Caco-2 (cell line): Measurements from ENCODE around the gene STK25. TPM values are rescaled to one million over a fixed set of nuclear protein-coding genes. Genes with fewer than 3 reads are reported as not detected.

ENCODE experiments used
- BruUV-seq: library from RNA; stranded (reverse); fragments of 400-500 nt; replicated peaks from 2 replicates; lab custom pipeline; 2021; lab: Mats Ljungman, UMichigan
- CTCF ChIA-PET: fragments of 300-600 bp; sonication (Branson Sonifier 250); formaldehyde crosslinking; loops from one replicate; lab custom pipeline; 2022; ENCODE audit warnings: antibody characterized with exemption; lab: Charles Lee
- POLR2A ChIA-PET: fragments of 300-600 bp; sonication (Branson Sonifier 250); formaldehyde crosslinking; loops from one replicate; lab custom pipeline; 2022; ENCODE audit warnings: antibody characterized with exemption; lab: Charles Lee
- DNase-seq, 2 experiments: peaks; one replicate each; pipeline versions ENCODE4 v3.0.0 to v3.0.0-alpha.2; 2020 to 2022
- H3K27me3 ChIP-seq: replicated peaks from 2 replicates; pipeline ENCODE4 v1.6.0; 2011; ENCODE audit warnings: low read length; ENCODE audit not compliant: control insufficient read depth, insufficient read depth
- H3K36me3 ChIP-seq: 2 replicates; pipeline ENCODE4 v1.5.1; 2011; ENCODE audit warnings: low read length; ENCODE audit not compliant: control insufficient read depth, insufficient read depth
- H3K4me1 ChIP-seq: fragments of 250-450 bp; sonication (Bioruptor Pico); 2 replicates; pipeline ENCODE4 v1.5.1; 2020; ENCODE audit warnings: mild to moderate bottlenecking
- H3K4me3 ChIP-seq: 2 replicates; pipeline ENCODE4 v1.5.1; 2011; ENCODE audit warnings: low read depth, mild to moderate bottlenecking, control low read depth, low read length
- H3K9me3 ChIP-seq: fragments of 250-450 bp; sonication (Bioruptor Pico); 2 replicates; pipeline ENCODE4 v1.5.1; 2020; ENCODE audit warnings: mild to moderate bottlenecking, moderate library complexity
- H3K27ac Mint-ChIP-seq: one replicate; pipeline ENCODE4 v1.8.0; 2022; ENCODE audit warnings: mixed read lengths; ENCODE audit not compliant: unreplicated experiment
- H3K27me3 Mint-ChIP-seq: one replicate; pipeline ENCODE4 v1.8.0; 2022; ENCODE audit warnings: mixed read lengths; ENCODE audit not compliant: insufficient read depth, unreplicated experiment
- H3K36me3 Mint-ChIP-seq: one replicate; pipeline ENCODE4 v1.8.0; 2022; ENCODE audit warnings: mild to moderate bottlenecking, mixed read lengths; ENCODE audit not compliant: insufficient read depth, unreplicated experiment
- H3K4me1 Mint-ChIP-seq: one replicate; pipeline ENCODE4 v1.8.0; 2022; ENCODE audit warnings: low read depth, mixed read lengths; ENCODE audit not compliant: unreplicated experiment
- H3K4me3 Mint-ChIP-seq: one replicate; pipeline ENCODE4 v1.8.0; 2022; ENCODE audit warnings: mild to moderate bottlenecking, moderate library complexity, mixed read lengths; ENCODE audit not compliant: unreplicated experiment
- H3K9me3 Mint-ChIP-seq: one replicate; pipeline ENCODE4 v1.8.0; 2022; ENCODE audit warnings: mixed read lengths; ENCODE audit not compliant: unreplicated experiment
- intact Hi-C: fragments of 100-400 bp; cut with micrococcal nuclease; formaldehyde crosslinking; loops from one replicate; pipeline ENCODE4 v1.10.0; 2022; ENCODE audit not compliant: unreplicated experiment
- total RNA-seq: library from RNA; stranded (reverse); gene quantifications from 2 replicates; pipeline ENCODE4 v1.2.3, GENCODE V29; 2022
- TF ChIP-seq, protein P1 (sequence below), 2 experiments: fragments of 200-600 bp in 1 of 2; IDR thresholded peaks; 1 replicate in 1 of 2; 2 replicates in 1 of 2; pipeline versions ENCODE4 v1.5.1 to v1.8.0; 2011 to 2022; ENCODE audit warnings: antibody characterized with exemption in 1 of 2, control low read depth in 1 of 2, inconsistent platforms in 1 of 2, low read depth in 1 of 2, low read length in 1 of 2, mild to moderate bottlenecking in 1 of 2, moderate library complexity in 1 of 2; ENCODE audit not compliant: insufficient read depth in 1 of 2, severe bottlenecking in 1 of 2, unreplicated experiment in 1 of 2

STK25 gene
- total RNA-seq, 1 experiment from 2014 or later = 92.6 TPM

DNA sequence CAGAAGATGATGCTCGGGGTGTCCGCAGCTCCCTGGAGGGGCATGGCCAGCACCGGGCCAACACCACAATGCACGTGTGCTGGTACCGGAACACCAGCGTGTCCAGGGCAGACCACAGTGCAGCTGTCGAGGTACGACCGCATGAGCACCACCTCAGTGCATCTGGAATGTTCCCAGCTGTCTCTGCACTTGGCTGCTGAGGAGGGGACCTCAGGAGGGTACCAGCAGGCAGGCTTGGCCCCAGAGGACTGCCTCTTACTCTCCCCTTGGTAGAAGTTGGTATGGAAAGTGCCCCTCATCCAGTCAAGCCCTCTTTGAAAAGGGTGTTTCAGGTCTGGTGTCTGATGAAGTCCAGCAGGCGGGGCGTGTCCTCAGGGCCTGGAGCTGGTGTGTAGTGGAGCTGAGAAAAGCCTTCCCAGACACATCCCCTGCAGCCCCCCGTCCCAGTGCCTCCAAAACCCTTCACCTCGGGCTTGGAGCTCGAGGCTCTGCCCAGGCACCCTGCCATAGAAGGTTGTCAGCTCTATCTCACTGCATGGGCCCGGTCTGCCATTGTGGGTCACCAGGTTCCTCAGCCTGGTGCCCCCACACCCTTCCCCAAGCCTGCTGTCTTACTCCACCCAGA lies 16.7 kb downstream of the STK25 start:
- H3K9me3 Mint-ChIP-seq = no peaks in the 10 kb centered on the region
- peaks cover 42% of the 10 kb centered on the region for H3K36me3 Mint-ChIP-seq
- no peaks in the 10 kb centered on the region for H3K27me3 ChIP-seq
- POLR2A ChIA-PET = no interaction called here
- H3K4me3 ChIP-seq = no peak overlapping the region
- H3K4me1 ChIP-seq = no peaks in the 10 kb centered on the region
- no peak overlapping the region for H3K4me3 Mint-ChIP-seq
- TF ChIP-seq, protein P1, sequence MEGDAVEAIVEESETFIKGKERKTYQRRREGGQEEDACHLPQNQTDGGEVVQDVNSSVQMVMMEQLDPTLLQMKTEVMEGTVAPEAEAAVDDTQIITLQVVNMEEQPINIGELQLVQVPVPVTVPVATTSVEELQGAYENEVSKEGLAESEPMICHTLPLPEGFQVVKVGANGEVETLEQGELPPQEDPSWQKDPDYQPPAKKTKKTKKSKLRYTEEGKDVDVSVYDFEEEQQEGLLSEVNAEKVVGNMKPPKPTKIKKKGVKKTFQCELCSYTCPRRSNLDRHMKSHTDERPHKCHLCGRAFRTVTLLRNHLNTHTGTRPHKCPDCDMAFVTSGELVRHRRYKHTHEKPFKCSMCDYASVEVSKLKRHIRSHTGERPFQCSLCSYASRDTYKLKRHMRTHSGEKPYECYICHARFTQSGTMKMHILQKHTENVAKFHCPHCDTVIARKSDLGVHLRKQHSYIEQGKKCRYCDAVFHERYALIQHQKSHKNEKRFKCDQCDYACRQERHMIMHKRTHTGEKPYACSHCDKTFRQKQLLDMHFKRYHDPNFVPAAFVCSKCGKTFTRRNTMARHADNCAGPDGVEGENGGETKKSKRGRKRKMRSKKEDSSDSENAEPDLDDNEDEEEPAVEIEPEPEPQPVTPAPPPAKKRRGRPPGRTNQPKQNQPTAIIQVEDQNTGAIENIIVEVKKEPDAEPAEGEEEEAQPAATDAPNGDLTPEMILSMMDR (IDR thresholded peaks at IDR 0.05; ENCODE audit: insufficient read depth in 1 of 2, low read depth in 1 of 2, low read length in 1 of 2, severe bottlenecking in 1 of 2, unreplicated experiment in 1 of 2) = no peak
- BruUV-seq = no TSS peak
- DNase-seq = no peak
- intact Hi-C loops = no loop called here
- H3K4me1 Mint-ChIP-seq = no peaks in the 10 kb centered on the region
- no peaks in the 10 kb centered on the region; the same call in 1 of the 2 replicates for H3K36me3 ChIP-seq
- CTCF ChIA-PET = no interaction called here
- no peak overlapping the region for H3K27ac Mint-ChIP-seq
- no peaks in the 10 kb centered on the region for H3K27me3 Mint-ChIP-seq
- no peaks in the 10 kb centered on the region for H3K9me3 ChIP-seq

GRCh38 chr2:241490825-241491506 lies 17.4 kb downstream of the STK25 start:
- DNase-seq = no peak
- POLR2A ChIA-PET = no interaction called here
- Mint-ChIP-seq H3K36me3 (peaks cover 39% of the 10 kb centered on the region), H3K4me1 (no peaks in the 10 kb centered on the region), H3K9me3 (no peaks in the 10 kb centered on the region), H3K27ac (no peak overlapping the region), H3K4me3 (no peak overlapping the region), H3K27me3 (no peaks in the 10 kb centered on the region)
- no peaks in the 10 kb centered on the region for H3K27me3 ChIP-seq
- no TSS peak for BruUV-seq
- no peak overlapping the region for H3K4me3 ChIP-seq
- TF ChIP-seq, protein P1 (IDR thresholded peaks at IDR 0.05; ENCODE audit: insufficient read depth in 1 of 2, low read depth in 1 of 2, low read length in 1 of 2, severe bottlenecking in 1 of 2, unreplicated experiment in 1 of 2) = no peak
- CTCF ChIA-PET = no interaction called here
- intact Hi-C loops = no loop called here
- no peaks in the 10 kb centered on the region for H3K4me1 ChIP-seq
- H3K36me3 ChIP-seq = no peaks in the 10 kb centered on the region; the same call in 1 of the 2 replicates
- H3K9me3 ChIP-seq = no peaks in the 10 kb centered on the region

DNA sequence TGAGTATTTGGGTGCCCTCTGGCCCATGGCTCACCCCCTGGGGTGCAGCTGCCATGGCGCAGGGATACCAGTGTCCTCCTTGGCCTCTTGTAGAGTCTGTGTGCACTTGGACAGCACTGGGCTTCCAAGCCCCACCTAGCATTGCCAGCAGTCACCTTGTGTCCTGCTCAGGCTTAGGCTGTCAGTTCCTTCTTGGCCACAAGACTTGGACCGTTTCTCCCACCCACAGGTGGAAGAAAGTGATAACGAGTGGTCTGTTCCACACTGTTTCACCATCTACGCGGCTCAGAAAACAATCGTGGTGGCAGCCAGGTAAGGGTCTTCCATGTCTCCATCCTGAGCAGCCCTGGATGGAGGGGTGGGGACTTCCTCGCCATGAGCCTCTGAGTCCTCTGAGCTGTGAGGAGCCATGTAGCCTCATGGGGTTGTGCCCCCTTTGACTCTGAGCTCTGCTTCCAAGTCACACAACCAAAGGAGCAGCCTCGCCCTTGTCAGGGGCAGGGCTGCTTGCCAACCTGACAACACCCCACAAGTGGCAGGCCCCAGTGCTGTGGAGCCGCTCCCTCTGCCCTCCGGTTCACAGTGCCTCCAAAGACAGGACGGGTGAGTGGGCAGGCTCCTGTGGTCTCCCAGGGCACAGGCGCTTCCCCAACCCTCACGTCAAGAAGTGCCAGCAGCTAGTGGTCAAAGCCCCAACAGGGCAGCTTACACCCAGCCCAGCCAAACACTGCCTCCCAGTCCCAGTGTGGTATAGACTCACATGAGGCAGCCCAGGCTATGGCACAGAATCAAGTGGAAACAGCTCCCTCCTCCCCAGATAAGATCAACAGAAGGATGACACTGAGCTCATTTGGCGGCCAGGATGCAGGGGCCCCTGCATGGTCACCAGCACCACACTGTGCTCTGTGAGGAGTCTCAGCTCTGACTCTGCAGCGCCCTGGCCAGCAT lies 18.4 kb downstream of the STK25 start:
- H3K4me1 Mint-ChIP-seq = no peaks in the 10 kb centered on the region
- H3K27ac Mint-ChIP-seq = no peak overlapping the region
- no peak for DNase-seq
- no peak overlapping the region for H3K4me3 Mint-ChIP-seq
- no TSS peak for BruUV-seq
- H3K27me3 Mint-ChIP-seq = no peaks in the 10 kb centered on the region
- no peaks in the 10 kb centered on the region for H3K4me1 ChIP-seq
- no peaks in the 10 kb centered on the region for H3K9me3 ChIP-seq
- no peaks in the 10 kb centered on the region; the same call in 1 of the 2 replicates for H3K36me3 ChIP-seq
- ChIA-PET POLR2A (no interaction called here), CTCF (no interaction called here)
- H3K36me3 Mint-ChIP-seq = peaks cover 34% of the 10 kb centered on the region
- intact Hi-C loops = no loop called here
- no peak overlapping the region for H3K4me3 ChIP-seq
- TF ChIP-seq, protein P1 (IDR thresholded peaks at IDR 0.05; ENCODE audit: insufficient read depth in 1 of 2, low read depth in 1 of 2, low read length in 1 of 2, severe bottlenecking in 1 of 2, unreplicated experiment in 1 of 2) = no peak
- H3K27me3 ChIP-seq = no peaks in the 10 kb centered on the region
- H3K9me3 Mint-ChIP-seq = no peaks in the 10 kb centered on the region
